IPS-18a (cell line): ENCODE data around the gene HELZ.

Source experiments
- H3K27ac ChIP-seq: one replicate; pipeline ENCODE4 v1.5.1; 2013; ENCODE audit warnings: low read length
- H3K27me3 ChIP-seq: one replicate; pipeline ENCODE4 v1.6.1; 2013; ENCODE audit warnings: mild to moderate bottlenecking, low read length; ENCODE audit not compliant: control insufficient read depth, insufficient read depth
- H3K36me3 ChIP-seq: one replicate; pipeline ENCODE4 v1.6.1; 2013; ENCODE audit warnings: low read depth, low read length; ENCODE audit not compliant: control insufficient read depth
- H3K4me1 ChIP-seq: one replicate; pipeline ENCODE4 v1.6.1; 2013; ENCODE audit warnings: low read depth, low read length; ENCODE audit not compliant: control insufficient read depth
- H3K4me3 ChIP-seq: one replicate; pipeline ENCODE4 v1.5.1; 2013; ENCODE audit warnings: low read length
- H3K9ac ChIP-seq: one replicate; pipeline ENCODE4 v1.6.1; 2013; ENCODE audit warnings: mild to moderate bottlenecking, low read length, moderate library complexity
- H3K9me3 ChIP-seq: one replicate; pipeline ENCODE4 v1.6.1; 2013; ENCODE audit warnings: low read depth, low read length; ENCODE audit not compliant: control insufficient read depth

HELZ gene

DNA sequence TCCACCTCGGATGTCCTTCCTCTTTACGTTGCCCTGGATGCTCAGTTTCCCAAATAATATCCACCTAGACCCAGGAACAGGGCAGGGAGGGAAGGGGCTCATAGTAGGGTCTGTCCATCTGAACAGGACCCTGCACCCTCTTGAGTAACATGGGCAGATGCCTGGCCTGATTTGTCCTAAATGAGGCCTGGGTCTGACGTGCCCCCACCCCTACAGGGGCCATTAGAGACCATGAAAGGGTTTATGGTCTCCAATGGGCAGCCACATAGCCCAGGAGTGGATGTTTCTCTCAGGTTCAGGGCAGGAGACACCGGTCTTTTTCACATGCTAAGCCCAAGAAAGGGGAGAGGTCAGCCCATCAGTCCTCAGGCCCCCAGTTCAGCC lies 193.8 kb downstream of the HELZ start:
- Histone ChIP-seq H3K4me3 (no peak overlapping the region), H3K27ac (no peak overlapping the region), H3K36me3 (no peaks in the 10 kb centered on the region), H3K9me3 (no peaks in the 10 kb centered on the region), H3K27me3 (no peaks in the 10 kb centered on the region), H3K9ac (no peak overlapping the region), H3K4me1 (no peaks in the 10 kb centered on the region)

DNA sequence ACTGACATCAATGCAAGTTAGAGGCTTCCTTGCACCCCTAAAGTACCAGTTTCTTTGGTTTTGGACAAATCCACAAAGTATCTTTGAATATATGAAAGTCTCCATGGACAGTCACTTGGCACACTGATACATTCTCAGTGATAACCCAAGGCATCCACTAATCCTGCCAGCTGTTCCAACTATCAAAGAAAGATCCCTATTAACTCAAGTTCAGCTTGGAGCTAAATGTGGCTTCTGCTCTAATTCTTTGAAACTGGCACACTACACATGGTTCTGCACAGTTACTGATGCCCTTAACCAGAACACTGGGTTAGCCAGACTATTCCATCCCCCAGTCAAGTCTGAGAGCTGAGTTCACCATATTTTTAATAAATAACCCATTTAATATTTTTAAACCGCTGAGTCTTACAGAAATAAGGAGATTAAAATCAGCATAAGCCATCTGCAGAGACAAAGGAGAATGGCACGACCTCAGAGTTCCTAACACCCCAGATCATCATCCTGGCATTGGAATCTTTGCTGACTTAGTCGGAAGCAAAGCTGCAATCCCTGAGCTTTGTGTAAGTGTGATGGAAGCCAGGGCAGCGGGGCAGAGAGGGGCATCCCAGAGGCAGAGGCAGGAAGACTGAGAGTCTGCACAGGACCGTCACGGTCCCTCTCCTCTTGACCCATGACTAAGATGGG lies 194.4 kb downstream of the HELZ start:
- Histone ChIP-seq H3K9ac (no peak overlapping the region), H3K4me3 (no peak overlapping the region), H3K4me1 (no peaks in the 10 kb centered on the region), H3K27me3 (no peaks in the 10 kb centered on the region), H3K27ac (no peak overlapping the region), H3K9me3 (no peaks in the 10 kb centered on the region), H3K36me3 (no peaks in the 10 kb centered on the region)

DNA sequence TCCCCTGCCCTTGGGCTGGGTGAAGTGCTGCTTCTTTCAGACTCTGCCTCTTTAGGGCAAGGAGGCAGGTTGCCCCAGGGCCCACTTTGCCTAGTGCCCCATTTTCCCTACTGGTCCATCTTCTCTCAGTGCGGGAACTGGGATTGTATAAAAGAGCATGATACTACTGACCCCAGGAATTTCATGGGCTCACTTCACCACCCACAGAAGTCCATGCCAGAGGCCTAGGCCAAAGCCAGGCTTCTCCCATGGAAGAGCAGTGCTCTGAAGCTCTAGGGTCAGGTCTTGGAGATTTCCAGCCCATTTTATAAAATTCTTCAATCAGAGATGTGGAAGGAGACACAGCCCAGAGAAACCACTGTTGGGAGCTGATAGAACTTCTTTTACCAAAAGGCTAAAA lies 194.9 kb downstream of the HELZ start:
- H3K4me1 ChIP-seq, result no peaks in the 10 kb centered on the region
- no peaks in the 10 kb centered on the region for H3K9me3 ChIP-seq
- no peak overlapping the region for H3K27ac ChIP-seq
- H3K4me3 ChIP-seq, result no peak overlapping the region
- no peaks in the 10 kb centered on the region for H3K36me3 ChIP-seq
- H3K9ac ChIP-seq, result no peak overlapping the region
- no peaks in the 10 kb centered on the region for H3K27me3 ChIP-seq

DNA sequence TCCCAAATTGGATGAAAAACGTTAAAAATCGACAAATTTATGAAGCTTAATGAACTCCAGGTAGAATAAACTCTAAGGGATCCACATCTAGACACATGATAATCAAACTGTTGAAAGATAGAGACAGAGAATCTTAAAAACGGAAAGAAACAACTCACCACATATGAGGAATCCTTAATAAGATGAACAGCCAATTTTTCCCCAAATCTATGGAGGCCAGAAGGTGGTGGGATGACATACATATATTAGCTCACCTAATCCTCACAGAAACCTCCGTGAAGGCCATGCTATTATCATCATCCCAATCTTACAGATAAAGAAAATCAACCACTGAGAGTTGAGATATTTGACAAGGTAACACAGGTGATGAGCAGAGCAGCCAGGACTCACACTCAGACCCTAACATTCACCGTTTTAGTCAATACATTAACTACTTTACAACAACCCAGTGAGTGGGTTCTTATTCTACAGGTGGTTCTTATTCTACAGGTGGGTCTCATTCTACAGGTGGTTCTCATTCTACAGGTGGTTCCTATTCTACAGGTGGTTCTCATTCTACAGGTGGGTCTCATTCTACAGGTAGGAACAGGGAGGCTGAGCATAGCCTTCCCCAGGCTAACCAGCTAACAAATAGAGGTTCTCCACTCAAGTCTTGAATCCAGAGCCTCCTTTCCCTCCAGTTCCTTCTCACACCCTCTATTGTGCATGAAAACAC lies 195.8 kb downstream of the HELZ start:
- Histone ChIP-seq H3K36me3 (no peaks in the 10 kb centered on the region), H3K27ac (no peak overlapping the region), H3K9ac (no peak overlapping the region), H3K9me3 (no peaks in the 10 kb centered on the region), H3K4me3 (no peak overlapping the region), H3K4me1 (no peaks in the 10 kb centered on the region), H3K27me3 (no peaks in the 10 kb centered on the region)

DNA sequence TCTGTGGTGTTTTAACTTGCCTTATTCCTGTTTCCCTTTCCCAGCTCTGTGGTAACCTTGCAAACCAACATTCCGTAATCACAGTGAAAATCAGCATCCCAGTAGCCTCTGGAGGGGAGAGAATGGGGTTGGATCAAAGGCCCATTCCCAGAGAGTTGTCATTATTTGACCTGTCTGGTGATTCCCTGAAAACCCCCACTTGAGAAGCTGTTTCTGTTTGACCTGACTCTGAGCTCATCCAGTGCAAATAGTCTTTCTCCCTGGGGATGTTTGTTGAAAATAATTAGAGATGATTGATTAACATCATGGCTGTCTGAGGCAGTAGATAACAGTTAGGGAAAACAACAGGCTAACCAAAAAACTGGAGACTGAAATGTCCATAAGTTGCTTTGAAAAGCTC lies 197.6 kb downstream of the HELZ start:
- Histone ChIP-seq H3K4me3 (no peak overlapping the region), H3K9me3 (no peaks in the 10 kb centered on the region), H3K36me3 (no peaks in the 10 kb centered on the region), H3K27me3 (no peaks in the 10 kb centered on the region), H3K27ac (no peak overlapping the region), H3K4me1 (no peaks in the 10 kb centered on the region), H3K9ac (no peak overlapping the region)

DNA sequence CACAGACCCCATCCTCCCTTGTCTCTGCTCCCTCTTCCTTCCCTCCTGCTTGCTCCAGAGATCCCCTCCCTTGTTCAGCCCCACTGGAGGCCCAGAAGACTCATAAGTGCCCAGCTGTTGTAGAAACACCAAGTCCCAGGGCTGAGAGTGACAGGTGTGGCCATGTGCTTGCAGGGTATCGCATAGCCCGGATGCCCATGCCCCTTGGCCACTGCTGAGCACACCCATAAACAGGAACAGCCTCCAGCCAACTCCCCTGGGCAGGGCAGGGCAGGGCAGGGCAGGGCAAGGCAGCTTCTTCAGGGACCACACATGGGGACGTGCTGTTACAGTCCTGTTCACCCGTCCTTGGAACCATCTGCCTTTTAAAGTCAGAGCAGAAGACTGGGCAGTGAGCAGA lies 198.6 kb downstream of the HELZ start:
- H3K4me3 ChIP-seq, result no peak overlapping the region
- no peaks in the 10 kb centered on the region for H3K27me3 ChIP-seq
- H3K9ac ChIP-seq, result no peak overlapping the region
- no peaks in the 10 kb centered on the region for H3K36me3 ChIP-seq
- no peak overlapping the region for H3K27ac ChIP-seq
- H3K9me3 ChIP-seq, result no peaks in the 10 kb centered on the region
- no peaks in the 10 kb centered on the region for H3K4me1 ChIP-seq

DNA sequence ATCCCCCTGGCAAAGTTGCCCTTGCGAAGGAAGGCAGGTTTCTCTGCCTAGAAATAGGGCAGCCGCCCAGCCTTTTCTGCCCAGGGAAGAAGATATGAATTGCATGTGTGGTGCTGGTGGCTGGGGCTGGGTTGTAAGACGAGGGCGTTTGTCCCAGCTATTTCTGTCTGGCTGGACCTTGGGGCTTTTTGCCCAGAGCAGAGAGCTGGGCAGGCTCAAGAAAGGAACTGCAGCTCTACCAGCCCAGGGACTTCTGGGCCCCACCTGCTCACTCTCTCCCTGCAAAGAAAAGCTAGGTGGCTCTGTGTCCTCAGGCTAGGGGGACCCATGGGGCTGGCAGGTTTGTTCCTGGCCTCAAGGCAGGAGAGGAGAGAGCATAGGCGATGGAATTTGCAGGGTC lies 200.1 kb downstream of the HELZ start:
- Histone ChIP-seq H3K4me1 (no peaks in the 10 kb centered on the region), H3K4me3 (no peak overlapping the region), H3K9ac (no peak overlapping the region), H3K27me3 (no peaks in the 10 kb centered on the region), H3K36me3 (no peaks in the 10 kb centered on the region), H3K9me3 (no peaks in the 10 kb centered on the region), H3K27ac (no peak overlapping the region)

DNA sequence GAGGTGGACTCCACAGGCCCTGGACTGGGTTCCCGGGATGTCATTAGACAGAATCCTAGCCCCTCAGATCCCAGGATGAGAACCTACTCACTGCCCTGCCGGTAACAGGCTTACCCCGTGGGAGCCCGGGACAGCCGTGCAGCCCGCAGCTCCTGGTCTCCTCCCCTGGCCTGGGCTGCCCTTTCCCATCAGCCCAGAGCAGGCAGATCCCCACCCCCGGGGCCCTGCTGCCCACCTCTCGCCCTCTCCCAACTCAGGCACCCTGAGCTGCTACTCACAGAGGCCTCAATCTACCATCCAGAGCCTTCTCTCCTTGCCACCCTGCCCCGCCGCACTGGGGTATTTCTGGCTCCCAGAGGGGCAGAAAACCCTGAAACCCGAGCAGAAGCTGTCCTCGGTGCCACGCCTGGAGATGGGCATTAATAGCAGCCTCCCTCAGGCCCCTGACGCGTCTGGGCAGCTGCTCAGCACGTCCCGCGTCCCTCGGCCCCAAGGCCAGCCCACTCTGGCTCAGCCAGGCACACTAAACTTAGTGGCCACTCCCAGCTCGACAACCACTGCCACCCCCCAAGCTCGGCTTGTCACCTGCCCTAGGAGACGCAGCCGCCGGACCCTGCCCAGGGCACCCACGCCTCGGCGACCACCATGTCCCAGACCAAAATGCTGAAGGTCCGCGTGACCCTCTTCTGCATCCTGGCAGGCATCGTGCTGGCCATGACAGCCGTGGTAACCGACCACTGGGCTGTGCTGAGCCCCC lies 200.8 kb downstream of the HELZ start, which contains the start of gene CACNG1:
Gene CACNG1 (plus strand): TSS at position 539 of the 757 bp plus-strand sequence. CDS start 107 bp downstream, at position 646.
- H3K36me3 ChIP-seq, result no peaks in the 10 kb centered on the region
- H3K27me3 ChIP-seq, result no peaks in the 10 kb centered on the region
- H3K4me3 ChIP-seq, result no peak within 1 kb of the TSS
- no peaks in the 10 kb centered on the region for H3K4me1 ChIP-seq
- H3K9me3 ChIP-seq, result no peaks in the 10 kb centered on the region
- H3K27ac ChIP-seq, result no peak within 1 kb of the TSS
- no peak within 1 kb of the TSS for H3K9ac ChIP-seq

DNA sequence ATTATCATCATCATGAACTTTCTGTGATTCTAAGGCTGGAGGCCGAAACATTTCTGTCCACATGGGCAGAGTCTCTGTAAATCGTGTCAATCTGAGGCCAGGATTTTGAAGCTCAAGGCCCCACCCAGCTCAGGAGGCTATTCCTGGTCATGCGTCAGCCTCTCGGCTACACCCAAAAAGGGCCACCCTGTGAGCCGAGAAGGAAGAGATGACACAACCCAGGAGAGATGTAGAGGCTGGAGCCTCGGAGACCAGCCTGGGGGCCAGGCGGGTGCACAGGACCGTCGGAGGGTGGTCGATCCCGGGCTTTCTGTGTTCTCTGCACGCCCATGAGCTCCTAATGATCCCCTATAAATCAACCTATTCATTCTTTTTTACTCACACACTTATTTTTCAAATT lies 201.7 kb downstream of the HELZ start:
- Histone ChIP-seq H3K9ac (no peak overlapping the region), H3K4me1 (no peaks in the 10 kb centered on the region), H3K9me3 (no peaks in the 10 kb centered on the region), H3K36me3 (no peaks in the 10 kb centered on the region), H3K4me3 (no peak overlapping the region), H3K27ac (no peak overlapping the region), H3K27me3 (no peaks in the 10 kb centered on the region)

DNA sequence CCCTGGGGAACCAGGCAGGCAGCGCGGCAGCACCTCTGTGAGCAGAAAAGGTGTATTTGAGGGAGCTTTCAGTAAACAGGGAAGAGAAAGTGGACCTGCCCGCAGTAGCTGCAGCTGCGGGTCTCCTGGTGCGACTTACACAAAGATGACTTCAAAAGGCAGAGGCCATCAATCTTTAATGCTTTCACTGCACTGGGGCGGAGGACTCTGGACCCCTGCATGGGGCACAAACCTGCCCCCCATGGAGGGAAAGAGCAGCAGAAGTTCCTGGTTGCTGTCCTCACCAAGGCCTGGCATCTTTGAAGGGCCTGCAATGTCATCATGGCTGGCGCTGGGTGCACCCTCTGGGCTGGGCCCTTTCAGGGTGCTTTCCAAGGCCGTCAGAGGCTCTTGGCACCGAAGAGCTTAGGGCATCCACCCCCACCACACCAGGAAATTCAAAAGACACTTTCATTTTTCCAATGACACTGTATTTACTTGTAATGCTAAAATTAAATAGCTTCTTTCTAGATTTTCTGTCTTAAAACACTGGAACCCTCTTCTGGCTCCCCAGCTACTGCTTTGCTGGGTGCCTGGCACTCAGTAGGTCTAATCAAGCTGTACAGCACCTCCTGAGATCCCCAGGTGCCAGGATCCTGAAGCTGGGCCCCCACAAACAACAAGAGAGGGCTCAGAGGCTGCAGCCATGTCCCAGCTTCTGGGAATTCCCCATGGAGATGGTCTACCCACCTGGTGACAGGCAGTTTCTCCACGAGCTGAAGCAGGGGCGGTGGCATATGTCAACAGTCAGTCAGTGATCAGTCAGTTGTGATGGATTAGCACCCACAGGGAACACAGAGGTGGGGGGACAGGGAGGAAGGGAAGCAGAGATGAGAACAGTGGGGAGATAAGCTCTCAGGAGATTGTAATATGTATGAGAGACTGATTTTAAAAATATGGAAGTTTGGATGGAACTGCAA lies 202.8 kb downstream of the HELZ start:
- Histone ChIP-seq H3K27me3 (no peaks in the 10 kb centered on the region), H3K9ac (no peak overlapping the region), H3K36me3 (no peaks in the 10 kb centered on the region), H3K27ac (no peak overlapping the region), H3K4me3 (no peak overlapping the region), H3K4me1 (no peaks in the 10 kb centered on the region), H3K9me3 (no peaks in the 10 kb centered on the region)

DNA sequence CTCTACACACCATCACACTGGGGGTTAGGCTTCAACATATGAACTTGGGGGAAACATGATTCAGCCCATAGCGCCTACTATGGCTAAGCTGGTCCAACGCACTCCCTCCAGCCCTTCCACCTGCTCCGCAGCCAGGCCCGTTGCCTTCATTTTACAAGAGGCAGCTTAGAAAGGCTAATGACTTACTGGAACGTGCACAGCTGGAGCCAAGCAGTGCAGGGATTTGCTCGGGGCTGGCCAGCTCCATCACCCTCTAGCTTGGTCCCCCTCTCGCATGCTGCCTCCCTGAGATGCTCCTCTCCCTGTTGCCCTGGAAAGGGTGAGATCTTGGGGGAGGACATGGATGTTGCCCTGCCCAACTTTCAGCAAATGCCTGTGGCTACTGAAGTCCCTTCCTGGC lies 203.5 kb downstream of the HELZ start:
- H3K4me1 ChIP-seq, result no peaks in the 10 kb centered on the region
- no peak overlapping the region for H3K9ac ChIP-seq
- H3K4me3 ChIP-seq, result no peak overlapping the region
- no peaks in the 10 kb centered on the region for H3K36me3 ChIP-seq
- H3K9me3 ChIP-seq, result no peaks in the 10 kb centered on the region
- no peak overlapping the region for H3K27ac ChIP-seq
- H3K27me3 ChIP-seq, result no peaks in the 10 kb centered on the region
